Superior temporal gyrus (tissue), 1 donor: ENCODE measurements around the gene NDST1.
A peak's percentile ranks its signal among the peaks of the same experiment; 100 is the strongest.

ENCODE experiments used
- DNase-seq: peaks from one replicate; pipeline ENCODE4 v3.0.0-alpha.2; 2016; ENCODE audit errors: extremely low spot score

The NDST1 gene

DNA sequence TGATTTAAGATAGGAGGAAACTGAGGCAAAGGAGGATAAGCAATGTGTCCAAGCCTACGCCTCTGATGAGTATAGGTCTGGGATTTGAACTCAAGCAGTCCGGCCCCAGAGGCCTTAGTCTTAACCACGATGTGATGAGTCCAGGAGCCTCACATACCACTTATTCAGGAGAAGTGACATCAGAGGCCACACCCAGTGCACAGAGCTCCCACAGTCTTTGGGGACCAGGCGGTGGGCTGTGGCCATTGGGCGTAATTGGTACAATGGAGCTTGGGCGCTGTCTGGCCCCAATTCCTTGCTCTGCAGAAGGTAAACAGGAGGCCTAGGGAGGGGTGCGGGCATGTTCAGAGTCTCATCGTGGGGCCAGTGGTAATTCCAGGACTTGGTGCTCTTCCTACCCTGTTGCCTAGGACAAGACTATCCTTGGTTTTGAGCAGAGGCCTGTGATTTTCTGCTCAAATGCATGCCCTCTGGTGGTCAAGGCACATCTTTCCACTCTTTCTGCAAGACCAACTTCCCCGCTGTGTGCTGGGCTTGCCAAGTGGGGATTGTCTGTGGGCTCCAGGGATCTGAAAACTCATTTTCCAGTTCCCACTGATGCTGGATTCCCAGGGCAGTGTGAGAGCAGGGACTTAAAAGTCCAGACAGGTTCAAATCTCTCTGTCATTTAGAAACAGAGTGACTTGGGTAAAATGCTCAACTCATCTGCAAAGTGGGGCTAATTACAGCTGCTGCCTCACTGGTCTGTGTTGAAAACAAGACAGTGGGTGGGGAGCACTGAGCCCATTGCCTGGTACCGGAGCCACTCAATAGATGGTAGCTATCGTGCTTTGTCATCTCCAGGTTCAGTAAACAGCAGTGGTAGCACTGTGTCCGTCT is 15.8 kb downstream of the NDST1 start:
- peak; percentile 90 for DNase-seq

DNA sequence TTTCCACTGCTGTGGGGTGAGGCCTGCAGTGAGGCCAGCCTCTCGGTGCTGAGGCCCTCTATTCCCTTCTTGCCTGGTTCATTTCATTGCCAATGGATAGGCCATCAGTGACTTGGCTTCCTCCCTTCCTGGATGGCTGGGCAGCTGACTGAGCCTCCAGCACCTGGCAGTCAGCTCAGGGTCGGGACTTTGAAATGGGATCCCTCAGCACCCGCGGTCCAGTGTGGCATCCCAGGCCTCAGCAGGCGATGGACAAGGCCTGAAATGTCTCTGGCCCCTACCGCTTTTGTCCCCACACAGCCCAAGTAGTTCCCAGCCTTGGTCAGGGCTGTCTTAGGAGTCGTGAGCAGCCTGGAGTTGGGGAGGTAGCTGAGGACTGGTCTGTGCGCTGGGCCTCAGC is 17.2 kb downstream of the NDST1 start:
- no peak for DNase-seq

DNA sequence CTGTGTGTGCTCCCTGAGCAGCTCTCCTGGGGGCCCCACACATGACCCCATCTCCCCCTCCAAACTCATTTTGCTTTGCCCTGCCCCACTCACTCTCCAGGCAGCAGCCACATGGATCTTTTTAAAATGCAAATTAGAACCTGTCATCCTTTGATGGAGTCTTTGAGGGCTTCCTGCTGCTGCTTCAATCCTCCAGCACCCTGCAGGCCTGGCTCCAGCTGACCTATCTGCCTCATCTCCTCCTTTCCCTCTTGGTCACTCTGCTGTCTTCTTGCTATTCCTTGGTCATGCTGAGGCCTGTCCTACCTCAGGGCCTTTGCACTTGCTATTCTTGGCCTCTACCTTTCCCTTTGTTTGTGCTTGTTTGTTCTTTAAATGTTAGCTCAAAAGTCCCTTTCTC is 17.9 kb downstream of the NDST1 start:
- DNase-seq: no peak

DNA sequence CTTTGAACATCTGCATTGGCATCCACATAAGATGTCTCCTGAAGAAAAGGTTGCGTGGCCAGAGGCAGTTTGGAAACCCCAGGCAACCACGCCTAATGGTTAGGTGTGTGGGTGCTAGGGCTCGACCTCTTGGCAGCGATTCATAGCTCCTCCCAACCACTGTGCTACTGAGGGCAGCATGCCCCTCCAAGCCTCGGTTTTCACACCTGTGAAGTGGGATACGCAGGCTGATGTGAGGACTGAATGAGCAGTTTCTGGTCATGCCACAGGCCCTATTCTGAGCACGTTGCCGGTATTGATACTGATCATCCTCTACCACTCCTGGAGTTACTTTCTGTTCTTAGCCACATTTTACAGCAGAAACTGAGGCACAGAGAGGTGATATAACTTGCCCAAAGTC is 19.1 kb downstream of the NDST1 start:
- DNase-seq: no peak

DNA sequence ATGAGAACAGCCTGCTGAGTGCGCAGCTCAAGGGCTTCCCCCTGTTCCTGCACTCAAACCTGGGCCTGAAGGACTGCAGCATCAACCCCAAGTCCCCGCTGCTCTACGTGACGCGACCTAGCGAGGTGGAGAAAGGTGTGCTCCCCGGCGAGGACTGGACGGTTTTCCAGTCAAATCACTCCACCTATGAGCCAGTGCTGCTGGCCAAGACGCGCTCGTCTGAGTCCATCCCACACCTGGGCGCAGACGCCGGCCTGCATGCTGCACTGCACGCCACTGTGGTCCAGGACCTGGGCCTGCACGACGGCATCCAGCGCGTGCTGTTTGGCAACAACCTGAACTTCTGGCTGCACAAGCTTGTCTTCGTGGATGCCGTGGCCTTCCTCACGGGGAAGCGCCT is 19.9 kb downstream of the NDST1 start:
- no peak for DNase-seq

DNA sequence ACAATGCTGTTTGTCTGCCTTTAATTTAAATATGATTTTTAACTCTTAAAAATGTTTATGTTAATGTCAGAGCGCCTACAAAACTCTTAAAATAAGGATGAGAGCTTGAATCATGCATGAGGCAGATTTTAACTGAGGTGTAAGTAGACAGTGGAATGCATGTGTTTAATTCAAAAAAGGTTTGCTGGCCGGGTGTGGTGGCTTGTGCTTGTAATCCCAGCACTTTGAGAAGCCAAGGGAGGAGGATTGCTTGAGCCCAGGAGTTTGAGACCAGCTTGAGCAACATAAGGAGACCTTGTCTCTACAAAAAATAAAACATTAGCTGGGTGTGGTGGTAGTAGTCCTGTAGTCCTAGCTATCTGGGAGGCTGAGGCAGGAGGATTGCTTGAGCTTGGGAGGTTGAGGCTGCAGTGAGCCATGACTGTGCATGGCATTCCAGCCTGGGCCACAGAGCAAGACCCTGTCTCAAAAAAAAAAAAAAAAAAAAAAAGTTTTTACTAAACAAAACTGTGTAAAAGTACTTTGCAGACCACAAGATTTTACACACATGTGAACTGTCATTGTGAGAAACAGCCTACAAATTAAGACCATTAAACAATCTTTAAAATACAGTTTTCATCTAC is 21.1 kb downstream of the NDST1 start:
- DNase-seq: no peak

DNA sequence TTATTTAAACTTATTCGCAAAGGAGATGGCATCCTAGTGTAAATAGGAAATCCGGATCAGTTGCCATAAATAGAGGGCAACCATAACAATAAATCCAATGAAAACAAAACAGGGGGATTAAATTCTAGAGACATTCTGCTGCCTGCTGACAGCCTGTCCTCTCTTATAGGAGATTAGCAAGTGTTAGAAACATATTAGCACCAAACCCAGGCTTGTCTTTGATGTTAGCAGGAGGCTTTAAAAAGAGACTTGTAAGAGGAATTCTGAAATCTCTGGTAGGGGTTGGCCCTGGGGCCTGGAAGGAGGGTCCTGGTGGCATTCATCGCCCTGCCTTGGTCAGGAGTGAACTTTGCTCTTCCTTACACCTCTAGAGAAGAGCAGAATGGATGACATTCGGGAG is 21.6 kb downstream of the NDST1 start:
- no peak for DNase-seq

DNA sequence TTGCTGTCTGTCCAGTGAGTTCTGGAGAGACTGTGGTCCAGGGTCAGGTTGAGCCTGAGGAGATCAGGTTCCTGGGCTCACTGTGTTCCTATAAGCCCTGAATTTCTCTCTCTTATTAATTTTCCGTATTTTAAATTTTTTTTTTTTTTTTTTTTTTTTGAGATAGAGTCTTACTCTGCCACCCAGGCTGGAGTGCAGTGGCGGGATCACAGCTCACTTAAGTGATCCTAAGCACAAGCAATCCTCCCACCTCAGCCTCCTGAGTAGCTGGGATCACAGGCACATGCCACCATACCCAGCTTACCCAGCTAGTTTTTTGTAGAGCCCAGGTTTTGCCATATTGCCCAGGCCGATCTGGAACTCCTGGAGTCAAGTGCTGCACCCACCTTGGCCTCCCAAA is 22.5 kb downstream of the NDST1 start:
- no peak for DNase-seq

DNA sequence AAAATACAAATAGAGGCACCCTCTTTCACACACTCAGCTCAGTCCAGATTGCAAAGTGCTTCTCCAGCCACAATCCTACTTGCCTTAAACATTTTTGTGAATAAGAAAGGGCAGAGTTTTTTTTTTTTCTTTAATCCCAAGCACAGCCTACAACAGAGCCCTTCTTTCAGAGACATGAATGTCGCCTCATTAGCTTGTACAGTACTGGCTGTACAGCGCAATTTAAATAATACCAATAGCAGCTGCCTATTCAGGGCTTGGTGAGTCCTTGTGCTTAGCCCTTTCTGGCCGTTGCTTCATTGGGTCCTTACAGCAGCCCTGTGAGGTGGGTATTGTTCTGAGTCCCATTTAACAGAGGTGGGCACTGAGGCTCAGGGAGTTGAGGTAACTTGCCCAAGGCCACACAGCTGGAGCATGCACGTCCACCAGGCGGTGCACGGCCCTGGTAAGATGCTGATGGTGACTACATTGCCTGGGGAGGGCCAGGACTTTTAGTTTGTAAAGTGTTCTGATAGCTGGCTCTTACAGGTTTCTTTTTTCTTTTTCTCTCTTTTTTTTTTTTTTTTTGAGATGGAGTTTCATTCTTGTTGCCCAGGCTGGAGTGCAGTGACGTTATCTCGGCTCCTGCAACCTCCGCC is 23.1 kb downstream of the NDST1 start:
- no peak for DNase-seq

DNA sequence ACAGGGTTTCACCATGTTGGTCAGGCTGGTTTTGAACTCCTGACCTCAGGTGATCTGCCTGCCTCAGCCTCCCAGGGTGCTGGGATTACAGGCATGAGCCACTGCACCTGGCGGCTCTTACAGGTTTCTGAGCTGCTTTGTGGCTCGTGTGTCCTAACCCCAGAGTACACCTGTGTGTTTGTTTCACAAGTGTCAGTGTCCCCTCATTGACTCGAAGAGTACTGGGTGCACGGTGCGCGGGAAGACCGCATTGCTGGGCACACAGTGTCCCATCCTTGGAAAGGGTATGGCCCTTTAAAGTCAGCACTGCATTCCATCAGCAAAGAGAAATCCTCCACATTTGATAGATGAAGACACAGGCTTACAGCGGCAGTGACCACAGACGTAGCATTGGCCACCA is 23.8 kb downstream of the NDST1 start:
- no peak for DNase-seq

DNA sequence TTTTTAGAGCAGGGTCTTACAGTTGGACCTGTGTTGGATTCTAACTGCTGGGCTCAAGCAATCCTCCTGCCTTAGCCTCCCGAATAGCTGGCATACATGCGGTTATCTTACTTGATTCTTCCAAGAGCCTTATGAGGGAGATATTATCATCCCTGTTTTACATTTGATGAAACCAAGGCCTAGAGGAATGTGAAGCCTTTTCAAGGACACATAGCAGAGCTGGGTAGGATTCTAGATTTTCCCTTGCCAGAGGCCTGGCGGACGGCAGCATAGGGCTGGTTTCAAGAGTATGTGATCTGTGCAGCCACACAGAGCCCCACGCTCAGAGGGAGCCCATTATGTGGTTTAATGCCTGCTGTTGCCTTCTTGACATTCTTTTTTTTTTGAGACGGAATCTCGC is 24.2 kb downstream of the NDST1 start:
- no peak for DNase-seq

DNA sequence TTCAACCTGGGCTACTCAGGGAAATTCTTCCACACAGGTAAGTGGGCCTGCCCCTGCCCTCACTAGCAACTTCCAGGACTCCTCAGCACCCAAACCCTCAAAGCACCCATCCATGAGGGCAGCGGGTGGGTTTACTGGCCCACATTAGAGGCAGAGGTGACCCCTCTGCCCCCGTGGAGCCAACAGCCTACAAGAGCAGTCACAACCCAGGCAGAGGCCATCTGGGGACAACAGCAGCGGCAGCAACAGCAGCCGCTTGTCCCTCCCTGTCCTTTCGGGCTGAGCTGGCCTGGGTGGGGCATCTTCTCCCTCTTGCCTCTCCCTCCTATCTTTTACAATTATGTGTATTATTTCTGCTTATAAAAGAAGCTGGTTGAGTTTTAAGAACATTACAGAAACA is 25.1 kb downstream of the NDST1 start:
- no peak for DNase-seq

DNA sequence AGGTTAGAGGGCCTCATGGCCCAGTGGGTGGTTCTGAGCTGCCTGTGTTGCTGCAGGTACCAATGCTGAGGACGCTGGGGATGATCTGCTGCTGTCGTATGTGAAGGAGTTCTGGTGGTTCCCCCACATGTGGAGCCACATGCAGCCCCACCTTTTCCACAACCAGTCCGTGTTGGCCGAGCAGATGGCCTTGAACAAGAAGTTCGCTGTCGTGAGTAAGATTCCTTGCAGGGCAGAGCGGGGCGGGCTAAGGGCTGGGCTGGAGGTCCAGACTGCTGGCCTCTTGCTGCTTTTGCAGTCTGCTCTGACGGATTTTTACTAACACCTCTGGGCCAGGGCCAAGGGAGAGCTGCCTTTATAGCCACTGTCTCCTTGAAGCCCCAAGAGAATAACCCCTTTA is 26.9 kb downstream of the NDST1 start:
- DNase-seq: no peak

DNA sequence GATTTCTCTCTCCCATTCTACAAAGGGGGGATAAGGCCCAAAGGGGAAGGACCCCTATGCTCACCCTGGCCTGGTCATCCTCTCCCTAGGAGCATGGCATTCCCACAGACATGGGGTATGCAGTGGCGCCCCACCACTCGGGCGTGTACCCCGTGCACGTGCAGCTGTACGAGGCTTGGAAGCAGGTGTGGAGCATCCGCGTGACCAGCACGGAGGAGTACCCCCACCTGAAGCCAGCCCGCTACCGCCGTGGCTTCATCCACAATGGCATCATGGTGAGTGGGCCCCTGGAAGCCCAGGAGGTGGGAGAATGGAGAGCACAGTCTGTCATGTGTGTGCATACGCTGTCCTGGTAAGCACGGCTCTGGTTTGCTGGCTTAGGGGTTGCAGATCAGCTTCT is 27.7 kb downstream of the NDST1 start:
- DNase-seq: no peak

DNA sequence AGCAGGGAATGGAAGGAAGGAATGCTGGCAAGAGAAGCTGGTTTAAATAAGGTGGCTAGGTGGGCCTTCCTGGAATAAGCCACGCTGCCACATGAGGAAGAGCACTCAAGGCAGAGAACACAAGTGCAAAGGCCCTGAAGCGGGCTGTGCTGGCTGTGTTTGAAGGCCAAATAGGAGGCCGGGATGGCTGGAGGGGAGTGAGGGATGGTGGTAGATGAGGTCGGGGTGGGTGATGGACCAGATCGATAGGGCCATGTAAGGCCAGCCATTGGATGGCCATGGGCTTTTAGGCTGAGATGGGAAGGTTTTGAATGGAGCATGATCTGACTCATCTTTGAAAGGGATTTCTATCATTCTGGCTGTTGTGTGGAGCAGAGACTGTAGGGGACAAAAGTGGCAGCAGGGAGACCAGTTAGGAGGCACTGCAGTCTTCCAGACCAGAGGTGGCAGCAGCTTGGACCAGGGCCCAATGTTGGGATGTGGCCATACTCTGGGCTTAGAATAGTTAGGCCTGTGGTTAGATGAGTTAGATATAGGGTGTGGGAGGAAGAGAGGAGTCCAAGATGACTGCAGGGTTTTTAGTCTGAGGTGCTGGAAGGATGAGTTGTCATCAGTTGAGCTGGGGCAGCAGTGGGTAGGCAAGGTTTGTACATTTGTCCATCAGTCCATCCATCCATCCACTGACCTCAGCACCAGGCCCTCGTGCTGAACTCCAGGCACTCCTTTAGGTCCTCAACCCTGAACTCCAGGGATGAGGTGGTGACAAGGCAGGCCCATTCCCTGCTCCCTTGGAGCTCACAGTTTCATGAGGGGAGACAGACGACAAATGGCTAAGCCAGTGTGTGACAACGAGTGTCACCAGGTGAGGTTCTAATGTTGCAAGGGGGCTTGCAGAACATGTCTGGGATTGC is 30.3 kb downstream of the NDST1 start:
- no peak for DNase-seq

DNA sequence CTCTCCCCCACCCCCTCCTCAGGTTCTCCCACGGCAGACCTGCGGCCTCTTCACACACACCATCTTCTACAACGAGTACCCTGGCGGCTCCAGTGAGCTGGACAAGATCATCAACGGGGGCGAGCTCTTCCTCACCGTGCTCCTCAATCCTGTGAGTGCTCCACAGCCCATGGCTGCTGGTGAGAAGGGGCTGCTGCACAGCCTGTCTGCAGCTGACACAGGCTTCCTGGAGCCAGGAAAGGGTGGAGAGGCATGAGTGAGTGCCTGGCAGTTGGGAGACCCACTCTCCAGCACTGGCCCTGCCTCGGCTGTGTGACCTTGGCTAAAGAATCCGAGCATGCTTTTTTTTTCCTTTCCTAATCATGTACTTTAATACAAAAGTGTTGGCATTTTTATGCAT is 31.3 kb downstream of the NDST1 start:
- no peak for DNase-seq

DNA sequence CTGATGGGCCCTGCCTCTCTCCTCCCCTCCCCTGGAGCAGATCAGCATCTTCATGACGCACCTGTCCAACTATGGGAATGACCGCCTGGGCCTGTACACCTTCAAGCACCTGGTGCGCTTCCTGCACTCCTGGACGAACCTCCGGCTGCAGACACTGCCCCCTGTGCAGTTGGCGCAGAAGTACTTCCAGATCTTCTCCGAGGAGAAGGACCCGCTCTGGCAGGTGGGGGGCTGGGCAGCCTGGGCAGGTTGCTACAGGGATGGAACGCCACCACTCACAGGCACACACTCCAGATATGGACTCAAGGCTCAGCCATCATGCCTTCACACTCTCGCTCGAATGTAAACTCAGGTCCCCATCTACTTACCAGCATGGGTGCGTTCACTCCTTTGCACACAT is 32.1 kb downstream of the NDST1 start:
- DNase-seq: no peak

DNA sequence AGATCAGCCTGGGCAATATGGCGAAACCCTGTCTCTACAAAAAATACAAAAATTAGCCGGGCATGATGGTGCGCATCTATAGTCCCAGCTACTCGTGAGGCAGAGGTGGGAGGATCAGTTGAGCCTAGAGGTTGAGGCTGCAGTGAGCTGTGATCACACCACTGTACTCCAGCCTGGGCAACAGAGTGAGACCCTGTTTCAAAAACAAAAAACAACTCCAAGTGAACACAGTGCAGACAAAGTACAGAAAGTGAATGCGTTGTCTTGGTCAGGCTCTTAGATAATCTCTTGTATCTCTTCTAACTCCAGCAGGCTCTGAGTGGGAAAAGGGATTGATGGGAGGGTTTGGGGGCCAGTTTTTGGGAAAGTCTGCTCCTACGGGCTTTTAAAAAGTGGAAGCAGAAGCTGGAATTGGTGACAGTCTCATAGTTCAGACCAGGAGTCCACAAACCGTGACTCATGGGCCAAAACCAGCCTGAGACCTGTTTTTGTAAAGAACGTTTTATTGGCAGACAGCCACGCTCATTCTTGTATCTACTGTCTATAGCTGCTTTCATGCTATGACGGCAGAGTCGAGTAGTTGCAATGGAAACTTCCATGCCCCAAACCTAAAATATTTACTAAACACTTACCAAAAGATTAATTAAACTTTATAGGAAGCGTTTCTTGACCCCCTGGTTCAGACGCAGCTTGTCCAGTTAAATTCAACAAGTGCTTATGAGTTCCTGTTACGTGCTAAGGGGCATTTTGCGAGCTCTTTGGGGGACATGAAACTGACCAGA is 32.9 kb downstream of the NDST1 start:
- DNase-seq: peak; percentile 51

DNA sequence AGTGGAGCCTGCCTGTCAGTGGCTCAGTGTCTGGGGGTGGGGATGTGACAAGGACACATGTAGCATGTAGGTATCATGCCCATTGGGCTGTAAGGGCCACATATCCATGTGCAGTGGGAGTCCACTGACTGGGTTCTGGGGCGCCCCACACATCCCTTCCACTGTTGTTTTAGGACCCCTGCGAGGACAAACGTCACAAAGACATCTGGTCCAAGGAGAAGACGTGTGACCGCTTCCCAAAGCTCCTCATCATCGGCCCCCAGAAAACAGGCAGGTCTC is 33.4 kb downstream of the NDST1 start:
- DNase-seq: no peak

DNA sequence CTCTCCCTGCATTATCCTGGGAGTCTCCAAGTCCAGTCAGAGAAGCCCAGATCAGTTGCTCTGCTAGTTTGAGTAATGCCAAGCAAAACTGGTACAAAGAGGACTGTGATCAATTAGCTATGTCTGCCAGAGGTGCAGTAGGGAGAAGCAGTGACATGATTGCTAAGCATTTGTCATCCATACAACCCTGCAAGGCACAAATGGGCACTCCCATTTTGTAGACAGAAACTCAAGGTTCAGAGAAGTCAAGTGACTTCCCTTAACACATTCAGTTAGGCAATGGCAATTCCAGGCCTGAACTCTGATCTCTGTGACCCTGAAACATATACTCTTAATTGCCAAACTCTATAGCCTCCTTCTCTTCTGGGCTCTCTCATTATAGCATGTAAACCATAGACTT is 34.0 kb downstream of the NDST1 start:
- DNase-seq: no peak

DNA sequence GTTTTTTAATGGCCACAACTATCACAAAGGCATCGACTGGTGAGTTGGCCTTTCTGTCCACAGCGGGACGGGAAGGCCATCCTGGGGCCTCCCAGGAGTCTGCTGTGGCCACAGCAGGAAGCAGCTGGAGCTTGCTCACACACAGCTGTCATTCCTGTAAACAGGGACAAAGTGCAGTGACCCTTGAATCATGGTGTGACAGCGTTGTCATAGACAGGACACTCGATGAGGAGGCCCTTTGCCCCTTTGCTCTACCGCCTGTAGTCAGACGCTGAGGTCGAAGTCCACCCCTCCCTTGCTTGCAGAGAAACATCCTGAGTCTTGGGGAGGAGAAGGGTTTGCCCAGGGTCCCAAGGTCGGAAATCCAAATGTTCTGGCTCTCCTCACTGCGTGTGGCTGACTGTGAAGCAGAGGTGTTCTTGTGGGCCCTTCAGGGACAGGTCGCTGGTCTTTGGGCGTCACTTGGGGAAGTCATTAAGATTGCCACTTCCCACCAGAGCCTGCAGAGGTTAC is 35.1 kb downstream of the NDST1 start:
- no peak for DNase-seq
